K562 (cell line): ENCODE results near the gene SLC9A2. TPM values are rescaled to one million over a fixed set of nuclear protein-coding genes. Genes with fewer than 3 reads are reported as not detected.
A peak's percentile ranks its signal among the peaks of the same experiment; 100 is the strongest.

Source experiments
- FOSL1 ChIP-seq: fragments of 200-800 bp; sonication (Bioruptor generic); conservative IDR thresholded peaks from 2 replicates; pipeline ENCODE4 v1.6.1; 2016; ENCODE audit warnings: missing genetic modification characterization, missing compliant biosample characterization
- FOXA3 ChIP-seq, 2 experiments: fragments of 450-650 bp in 1 of 2; sonication (generic) in 1 of 2; formaldehyde crosslinking; IDR thresholded peaks in 1 of 2; conservative IDR thresholded peaks in 1 of 2; 2 replicates each; pipeline versions ENCODE4 v1.4.0 to v1.8.0; 2020 to 2022; ENCODE audit warnings: mild to moderate bottlenecking in 2 of 2, missing genetic modification reagents in 1 of 2
- HES1 ChIP-seq: fragments of 450-650 bp; IDR thresholded peaks from 2 replicates; pipeline ENCODE4 v1.6.1; 2016; ENCODE audit warnings: low read depth, mild to moderate bottlenecking, moderate library complexity
- KLF13 ChIP-seq: fragments of 450-650 bp; IDR thresholded peaks from 2 replicates; pipeline ENCODE4 v1.6.1; 2016; ENCODE audit warnings: missing genetic modification characterization, low read depth, mild to moderate bottlenecking, missing compliant biosample characterization, moderate library complexity, borderline replicate concordance
- MGA ChIP-seq: fragments of 450-650 bp; IDR thresholded peaks from 2 replicates; pipeline ENCODE4 v1.6.1; 2016; ENCODE audit warnings: mild to moderate bottlenecking, moderate library complexity
- MTF1 ChIP-seq: fragments of 250-450 bp; sonication (Bioruptor Pico); IDR thresholded peaks from 2 replicates; pipeline ENCODE4 v1.9.0; 2021; ENCODE audit warnings: moderate library complexity, mild to moderate bottlenecking, inconsistent platforms, borderline replicate concordance
- NUFIP1 ChIP-seq: fragments of 450-650 bp; IDR thresholded peaks from 2 replicates; pipeline ENCODE4 v1.6.1; 2018; ENCODE audit not compliant: partially characterized antibody
- PHF8 ChIP-seq: fragments of 200-600 bp; sonication (generic); IDR thresholded peaks from 2 replicates; pipeline ENCODE4 v1.6.1; 2012; ENCODE audit warnings: mixed run types, mild to moderate bottlenecking, inconsistent platforms, low read length, moderate library complexity, borderline replicate concordance
- POLR2A ChIP-seq: fragments of 450-650 bp; conservative IDR thresholded peaks from 2 replicates; pipeline ENCODE4 v1.6.1; 2016
- SMARCE1 ChIP-seq: fragments of 450-650 bp; IDR thresholded peaks from 2 replicates; pipeline ENCODE4 v1.7.1; 2016; ENCODE audit warnings: mild to moderate bottlenecking
- ZNF121 ChIP-seq: sonication (generic); formaldehyde crosslinking; conservative IDR thresholded peaks from 2 replicates; pipeline ENCODE4 v1.8.0; 2022; ENCODE audit warnings: missing genetic modification reagents
- polyA plus RNA-seq, 8 experiments: library from polyadenylated mRNA; depleted of rRNA in 4 of 8; stranded (reverse) in 5 of 8; unstranded in 3 of 8; fragments of >200 nt; fragmentation: Nextera tagmentation in 2 of 8; fragmentation: Illumina TruSeq in 1 of 8; extraction: Ambion mirVana in 2 of 8; extraction: Trizol in 1 of 8; gene quantifications; 2 replicates each; pipeline versions ENCODE4 v1.2.1 to v1.2.3, GENCODE V29; 2011 to 2014; ENCODE audit warnings: inconsistent platforms in 1 of 8, missing spikeins in 1 of 8
- total RNA-seq, 7 experiments: library from RNA; depleted of rRNA in 6 of 7; stranded (reverse); fragments of >200 nt in 6 of 7; fragmentation: Illumina TruSeq in 2 of 7; extraction: Trizol in 2 of 7; gene quantifications; 2 replicates each; pipeline versions ENCODE4 v1.2.1 to v1.2.3, GENCODE V29; 2011 to 2021; ENCODE audit warnings: low replicate concordance in 1 of 7
- TF ChIP-seq, protein P1 (sequence below): sonication (generic); formaldehyde crosslinking; IDR thresholded peaks from 2 replicates; pipeline ENCODE4 v1.8.1; 2023; ENCODE audit warnings: mild to moderate bottlenecking, missing genetic modification reagents
- TF ChIP-seq, protein P2 (sequence below): IDR thresholded peaks from 2 replicates; pipeline ENCODE4 v1.6.1; 2012; ENCODE audit warnings: low read depth, low read length, improper control_type of control experiment, borderline replicate concordance

SLC9A2 gene
- total and polyA plus RNA-seq, 9 of the 15 experiments (the other 6 are each of a cell fraction or from before 2014, with no cell fraction given): 0.45 to 3.3 (median 1.6) TPM

DNA sequence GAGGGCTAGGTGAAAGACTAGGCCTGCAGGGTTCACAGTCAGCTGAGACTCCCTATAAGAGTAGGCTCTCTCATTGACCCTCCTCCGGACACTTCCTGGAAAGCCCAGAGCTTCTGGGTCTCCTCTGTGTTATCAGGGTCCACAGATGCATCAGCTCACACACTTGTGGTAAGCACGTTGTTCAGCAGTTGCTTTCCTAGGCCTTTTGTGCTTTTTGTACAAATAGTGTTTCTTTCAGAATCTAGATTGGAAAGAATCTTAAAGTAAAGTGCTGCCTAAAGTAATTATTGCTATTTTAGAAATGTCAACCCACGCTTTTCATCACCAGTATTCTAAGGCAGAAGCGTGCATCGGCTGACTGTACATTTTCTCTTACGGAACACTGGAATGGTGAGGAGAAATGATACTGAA is 15.5 kb downstream of the SLC9A2 start (continued):
- peak; percentile 84 for TF ChIP-seq MGA
- no peak for TF ChIP-seq MTF1 (CRISPR knock-in tag)
- peak; percentile 24; the same call in 1 of the 2 replicates for TF ChIP-seq PHF8
- TF ChIP-seq, protein P1, sequence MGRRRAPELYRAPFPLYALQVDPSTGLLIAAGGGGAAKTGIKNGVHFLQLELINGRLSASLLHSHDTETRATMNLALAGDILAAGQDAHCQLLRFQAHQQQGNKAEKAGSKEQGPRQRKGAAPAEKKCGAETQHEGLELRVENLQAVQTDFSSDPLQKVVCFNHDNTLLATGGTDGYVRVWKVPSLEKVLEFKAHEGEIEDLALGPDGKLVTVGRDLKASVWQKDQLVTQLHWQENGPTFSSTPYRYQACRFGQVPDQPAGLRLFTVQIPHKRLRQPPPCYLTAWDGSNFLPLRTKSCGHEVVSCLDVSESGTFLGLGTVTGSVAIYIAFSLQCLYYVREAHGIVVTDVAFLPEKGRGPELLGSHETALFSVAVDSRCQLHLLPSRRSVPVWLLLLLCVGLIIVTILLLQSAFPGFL: no peak
- no peak for TF ChIP-seq FOXA3 (CRISPR knock-in tag; conservative IDR thresholded peaks at IDR 0.05 in 1 of 2, IDR thresholded peaks at IDR 0.05 in 1 of 2)
- peak; percentile 37; the same call in 1 of the 2 replicates for TF ChIP-seq HES1
- TF ChIP-seq POLR2A: peak; percentile 68
- peak; percentile 31 for TF ChIP-seq FOSL1
- TF ChIP-seq, protein P2, sequence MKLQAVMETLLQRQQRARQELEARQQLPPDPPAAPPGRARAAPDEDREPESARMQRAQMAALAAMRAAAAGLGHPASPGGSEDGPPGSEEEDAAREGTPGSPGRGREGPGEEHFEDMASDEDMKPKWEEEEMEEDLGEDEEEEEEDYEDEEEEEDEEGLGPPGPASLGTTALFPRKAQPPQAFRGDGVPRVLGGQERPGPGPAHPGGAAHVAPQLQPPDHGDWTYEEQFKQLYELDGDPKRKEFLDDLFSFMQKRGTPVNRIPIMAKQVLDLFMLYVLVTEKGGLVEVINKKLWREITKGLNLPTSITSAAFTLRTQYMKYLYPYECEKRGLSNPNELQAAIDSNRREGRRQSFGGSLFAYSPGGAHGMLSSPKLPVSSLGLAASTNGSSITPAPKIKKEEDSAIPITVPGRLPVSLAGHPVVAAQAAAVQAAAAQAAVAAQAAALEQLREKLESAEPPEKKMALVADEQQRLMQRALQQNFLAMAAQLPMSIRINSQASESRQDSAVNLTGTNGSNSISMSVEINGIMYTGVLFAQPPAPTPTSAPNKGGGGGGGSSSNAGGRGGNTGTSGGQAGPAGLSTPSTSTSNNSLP: no peak
- peak; percentile 68; the same call in 1 of the 2 replicates for TF ChIP-seq SMARCE1
- TF ChIP-seq ZNF121 (CRISPR knock-in tag): no peak
- TF ChIP-seq NUFIP1: no peak
- TF ChIP-seq KLF13 (tag): no peak
